ENCODE results near the gene TIFAB.

The TIFAB gene

DNA sequence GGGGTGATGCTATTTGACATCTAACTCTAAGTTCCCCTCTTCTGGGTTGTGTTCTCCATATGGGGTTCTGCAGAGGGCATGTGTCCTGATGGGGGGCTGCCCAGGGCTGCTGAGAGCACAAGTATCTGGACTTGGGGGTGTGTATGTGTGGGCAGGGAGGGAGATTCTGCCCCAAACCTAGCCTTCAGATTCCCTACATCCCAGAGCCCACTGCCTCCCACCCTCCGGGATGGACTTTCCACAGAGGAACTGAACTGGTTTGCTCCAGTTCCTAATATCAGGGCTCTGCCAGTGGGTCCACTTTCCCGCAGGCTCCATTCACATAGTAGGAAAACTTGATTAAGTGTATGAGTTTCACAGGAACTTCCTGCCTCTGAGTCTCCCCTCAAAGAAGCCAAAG, 16.4 kb upstream of the TIFAB start:
- no peak overlapping the region for H3K4me2 ChIP-seq (ENCODE audit: low read length)
- H2AFZ ChIP-seq (ENCODE audit: insufficient read depth, low read length, poor library complexity) = no peak overlapping the region
- no peak overlapping the region for H3K4me3 ChIP-seq (ENCODE audit: low read depth, low read length)
- H4K12ac ChIP-seq (ENCODE audit: low read depth, low read length) = no peak overlapping the region
- no peak overlapping the region for H2AK5ac ChIP-seq (ENCODE audit: low read length)
- H3K36me3 ChIP-seq (ENCODE audit: control insufficient read depth in 1 of 2, insufficient read depth in 2 of 2, low read length in 2 of 2) = no peaks in the 10 kb centered on the region
- WGBS (ENCODE audit: extremely low coverage, insufficient coverage, insufficient read length) = no CpG with 5 or more reads among the region's 2 CpGs
- peaks cover 18% of the 10 kb centered on the region for H3K27me3 ChIP-seq (ENCODE audit: insufficient read depth, low read length)
- H3K9me3 ChIP-seq (ENCODE audit: insufficient read depth, low read depth, low read length) = no peaks in the 10 kb centered on the region
- no peak overlapping the region for H3K9ac ChIP-seq (ENCODE audit: low read length)
- no peaks in the 10 kb centered on the region for H3K4me1 ChIP-seq (ENCODE audit: control insufficient read depth in 1 of 2, insufficient read depth in 2 of 2, low read length in 2 of 2)
- H4K8ac ChIP-seq (ENCODE audit: low read depth, low read length) = no peak overlapping the region
- no peaks in the 10 kb centered on the region for H3K79me2 ChIP-seq (ENCODE audit: control insufficient read depth, insufficient read depth, low read length, poor library complexity)
- no peak overlapping the region for H3K4ac ChIP-seq (ENCODE audit: low read depth, low read length)
- no peak overlapping the region for H3K23ac ChIP-seq (ENCODE audit: low read length)
- no peak overlapping the region for H2BK120ac ChIP-seq (ENCODE audit: insufficient read depth, low read length, poor library complexity)
- H3K14ac ChIP-seq (ENCODE audit: low read length) = no peak overlapping the region
- no peak for DNase-seq
- no peak overlapping the region for H4K91ac ChIP-seq (ENCODE audit: low read depth, low read length)
- H3K79me1 ChIP-seq (ENCODE audit: low read length) = no peaks in the 10 kb centered on the region
- no peak overlapping the region for H3K18ac ChIP-seq (ENCODE audit: low read length)
- H2BK12ac ChIP-seq (ENCODE audit: low read length) = no peak overlapping the region
- H3K27ac ChIP-seq (ENCODE audit: low read depth, low read length) = no peak overlapping the region
- H2BK5ac ChIP-seq (ENCODE audit: low read depth, low read length, poor library complexity) = no peak overlapping the region

DNA sequence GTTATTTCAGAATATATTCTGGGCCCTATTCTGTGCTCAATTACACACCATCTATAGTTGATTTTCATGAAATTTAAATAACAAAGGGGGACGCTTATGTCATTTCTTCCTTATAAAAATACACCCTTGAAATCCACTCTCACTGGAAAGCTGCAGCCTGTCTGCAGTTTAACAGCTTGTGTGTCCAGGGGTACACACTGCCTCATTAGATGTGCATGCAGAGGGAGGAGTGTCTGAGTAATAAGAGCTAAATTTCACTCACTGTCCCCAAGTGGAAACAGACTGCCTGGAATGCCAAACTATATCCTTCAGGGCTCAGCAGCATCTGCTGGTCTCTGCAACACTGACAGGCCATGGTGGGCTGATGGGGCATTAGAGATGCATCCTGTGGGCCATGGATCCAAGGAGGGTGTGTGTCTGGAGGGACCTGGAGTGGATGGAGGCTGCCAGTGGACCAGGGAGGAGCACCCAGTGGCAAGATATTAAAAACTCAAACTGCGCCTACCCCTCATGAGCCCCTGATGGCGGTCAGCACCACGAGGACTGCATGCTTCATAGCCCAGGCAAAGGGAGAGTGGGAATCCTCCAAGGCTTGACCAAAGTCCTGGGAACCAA, 15.8 kb upstream of the TIFAB start:
- Histone ChIP-seq H2AK5ac (ENCODE audit: low read length) (no peak overlapping the region), H3K9me3 (ENCODE audit: insufficient read depth, low read depth, low read length) (no peaks in the 10 kb centered on the region), H2BK120ac (ENCODE audit: insufficient read depth, low read length, poor library complexity) (no peak overlapping the region), H3K4me2 (ENCODE audit: low read length) (no peak overlapping the region), H3K79me1 (ENCODE audit: low read length) (no peaks in the 10 kb centered on the region), H2BK12ac (ENCODE audit: low read length) (no peak overlapping the region), H3K9ac (ENCODE audit: low read length) (no peak overlapping the region), H2AFZ (ENCODE audit: insufficient read depth, low read length, poor library complexity) (no peak overlapping the region), H3K36me3 (ENCODE audit: control insufficient read depth in 1 of 2, insufficient read depth in 2 of 2, low read length in 2 of 2) (no peaks in the 10 kb centered on the region), H3K4me1 (ENCODE audit: control insufficient read depth in 1 of 2, insufficient read depth in 2 of 2, low read length in 2 of 2) (no peaks in the 10 kb centered on the region), H3K27me3 (ENCODE audit: insufficient read depth, low read length) (peaks cover 18% of the 10 kb centered on the region), H2BK5ac (ENCODE audit: low read depth, low read length, poor library complexity) (no peak overlapping the region), H4K12ac (ENCODE audit: low read depth, low read length) (no peak overlapping the region), H4K8ac (ENCODE audit: low read depth, low read length) (no peak overlapping the region), H3K27ac (ENCODE audit: low read depth, low read length) (no peak overlapping the region), H3K14ac (ENCODE audit: low read length) (no peak overlapping the region), H3K23ac (ENCODE audit: low read length) (no peak overlapping the region), H3K18ac (ENCODE audit: low read length) (no peak overlapping the region), H3K4ac (ENCODE audit: low read depth, low read length) (no peak overlapping the region), H4K91ac (ENCODE audit: low read depth, low read length) (no peak overlapping the region), H3K4me3 (ENCODE audit: low read depth, low read length) (no peak overlapping the region), H3K79me2 (ENCODE audit: control insufficient read depth, insufficient read depth, low read length, poor library complexity) (no peaks in the 10 kb centered on the region)
- WGBS (ENCODE audit: extremely low coverage, insufficient coverage, insufficient read length) = no CpG with 5 or more reads among the region's 4 CpGs
- DNase-seq = no peak

DNA sequence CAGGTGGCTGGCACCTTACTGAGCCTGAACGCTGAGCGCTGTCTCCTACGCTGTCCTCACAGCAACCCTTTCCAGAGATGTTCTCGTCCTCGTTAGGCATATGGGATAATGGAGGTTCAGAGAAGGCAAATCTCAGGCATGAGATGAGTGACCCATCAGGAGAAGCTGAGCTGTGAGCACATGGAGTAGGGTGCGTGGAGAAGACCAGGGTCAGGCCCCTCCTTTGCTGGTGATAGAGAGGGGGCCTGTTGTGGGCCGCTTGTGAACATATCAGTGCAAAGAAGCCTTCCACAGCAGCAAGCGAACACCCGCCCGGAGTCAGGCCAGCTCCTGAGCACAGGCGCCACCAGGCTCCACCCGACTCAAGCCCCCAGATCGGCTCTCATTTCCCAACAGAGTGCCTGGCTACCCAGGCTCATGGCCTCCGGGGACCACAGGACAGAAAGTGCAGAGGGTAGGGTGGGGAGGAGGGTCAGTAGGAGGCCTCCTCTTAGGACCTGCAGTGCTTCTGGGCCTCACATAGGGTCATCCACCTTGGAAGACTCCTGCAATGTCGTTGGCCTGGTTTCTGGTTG, 15.0 kb upstream of the TIFAB start:
- no peaks in the 10 kb centered on the region for H3K36me3 ChIP-seq (ENCODE audit: control insufficient read depth in 1 of 2, insufficient read depth in 2 of 2, low read length in 2 of 2)
- H4K91ac ChIP-seq (ENCODE audit: low read depth, low read length) = no peak overlapping the region
- no peak overlapping the region for H3K9ac ChIP-seq (ENCODE audit: low read length)
- H4K8ac ChIP-seq (ENCODE audit: low read depth, low read length) = no peak overlapping the region
- no peak overlapping the region for H2BK120ac ChIP-seq (ENCODE audit: insufficient read depth, low read length, poor library complexity)
- H2AK5ac ChIP-seq (ENCODE audit: low read length) = no peak overlapping the region
- no peak overlapping the region for H3K4me3 ChIP-seq (ENCODE audit: low read depth, low read length)
- H3K79me1 ChIP-seq (ENCODE audit: low read length) = no peaks in the 10 kb centered on the region
- DNase-seq = no peak
- no peaks in the 10 kb centered on the region for H3K79me2 ChIP-seq (ENCODE audit: control insufficient read depth, insufficient read depth, low read length, poor library complexity)
- H3K4me2 ChIP-seq (ENCODE audit: low read length) = no peak overlapping the region
- no peak overlapping the region for H3K23ac ChIP-seq (ENCODE audit: low read length)
- no peaks in the 10 kb centered on the region for H3K4me1 ChIP-seq (ENCODE audit: control insufficient read depth in 1 of 2, insufficient read depth in 2 of 2, low read length in 2 of 2)
- no CpG with 5 or more reads among the region's 15 CpGs for WGBS (ENCODE audit: extremely low coverage, insufficient coverage, insufficient read length)
- no peak overlapping the region for H4K12ac ChIP-seq (ENCODE audit: low read depth, low read length)
- no peak overlapping the region for H2BK5ac ChIP-seq (ENCODE audit: low read depth, low read length, poor library complexity)
- peaks cover 18% of the 10 kb centered on the region for H3K27me3 ChIP-seq (ENCODE audit: insufficient read depth, low read length)
- no peak overlapping the region for H3K27ac ChIP-seq (ENCODE audit: low read depth, low read length)
- no peak overlapping the region for H3K14ac ChIP-seq (ENCODE audit: low read length)
- no peak overlapping the region for H2BK12ac ChIP-seq (ENCODE audit: low read length)
- H3K9me3 ChIP-seq (ENCODE audit: insufficient read depth, low read depth, low read length) = no peaks in the 10 kb centered on the region
- no peak overlapping the region for H3K18ac ChIP-seq (ENCODE audit: low read length)
- H3K4ac ChIP-seq (ENCODE audit: low read depth, low read length) = no peak overlapping the region
- no peak overlapping the region for H2AFZ ChIP-seq (ENCODE audit: insufficient read depth, low read length, poor library complexity)

DNA sequence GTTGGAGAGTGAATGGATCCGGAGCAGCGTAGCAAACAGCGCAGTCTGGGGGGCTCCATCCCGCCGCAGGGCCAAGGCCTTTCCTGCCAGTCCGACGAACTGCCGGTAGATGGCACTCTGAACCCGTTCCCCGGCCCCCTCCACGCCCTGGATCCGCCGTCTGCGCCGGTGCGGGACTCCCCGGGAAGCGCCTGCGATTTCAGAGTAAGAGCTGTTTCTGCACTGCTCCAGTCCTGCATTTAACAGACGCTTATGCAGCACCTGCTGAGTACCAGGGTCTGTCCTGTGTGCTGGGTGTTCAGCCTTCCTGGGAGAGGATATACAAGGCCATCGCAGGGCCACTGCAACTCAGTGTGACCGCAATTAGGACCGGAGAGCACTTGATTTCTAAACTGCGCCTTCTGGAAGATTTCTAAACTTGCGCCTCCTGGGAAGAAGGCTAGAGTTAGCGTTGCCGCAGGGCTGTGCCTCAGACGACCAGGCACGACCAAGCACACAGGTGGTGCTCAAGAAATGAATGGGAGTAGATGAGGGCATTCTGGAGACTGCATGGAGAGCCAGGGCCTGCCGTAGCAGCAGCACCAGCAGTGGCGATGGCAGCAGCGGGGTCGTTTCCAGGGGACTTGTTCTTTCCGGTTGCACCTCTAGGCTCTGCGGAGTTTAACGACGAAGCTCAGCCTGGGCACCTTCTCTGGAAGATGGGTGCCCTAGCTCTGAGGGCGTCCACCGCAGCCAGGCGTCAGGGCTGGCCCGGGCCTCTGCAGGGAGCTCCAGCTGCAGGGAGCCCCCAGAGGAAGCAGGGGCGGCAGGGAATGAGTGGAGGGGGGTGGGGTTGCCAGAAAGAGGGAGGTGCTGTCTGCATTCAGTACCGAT, 14.3 kb upstream of the TIFAB start:
- no peak overlapping the region for H2AK5ac ChIP-seq (ENCODE audit: low read length)
- no peak overlapping the region for H3K4me2 ChIP-seq (ENCODE audit: low read length)
- no peak overlapping the region for H3K14ac ChIP-seq (ENCODE audit: low read length)
- no peak overlapping the region for H3K4me3 ChIP-seq (ENCODE audit: low read depth, low read length)
- H4K8ac ChIP-seq (ENCODE audit: low read depth, low read length) = no peak overlapping the region
- H3K9me3 ChIP-seq (ENCODE audit: insufficient read depth, low read depth, low read length) = peaks cover 2% of the 10 kb centered on the region
- no peak overlapping the region for H2BK120ac ChIP-seq (ENCODE audit: insufficient read depth, low read length, poor library complexity)
- no peak overlapping the region for H2AFZ ChIP-seq (ENCODE audit: insufficient read depth, low read length, poor library complexity)
- no peak overlapping the region for H2BK12ac ChIP-seq (ENCODE audit: low read length)
- H3K23ac ChIP-seq (ENCODE audit: low read length) = no peak overlapping the region
- no peak overlapping the region for H3K9ac ChIP-seq (ENCODE audit: low read length)
- DNase-seq = peak; percentile 45 to 67
- no peaks in the 10 kb centered on the region for H3K79me1 ChIP-seq (ENCODE audit: low read length)
- no peak overlapping the region for H3K4ac ChIP-seq (ENCODE audit: low read depth, low read length)
- H4K12ac ChIP-seq (ENCODE audit: low read depth, low read length) = no peak overlapping the region
- H2BK5ac ChIP-seq (ENCODE audit: low read depth, low read length, poor library complexity) = no peak overlapping the region
- no peak overlapping the region for H4K91ac ChIP-seq (ENCODE audit: low read depth, low read length)
- H3K79me2 ChIP-seq (ENCODE audit: control insufficient read depth, insufficient read depth, low read length, poor library complexity) = no peaks in the 10 kb centered on the region
- peaks cover 18% of the 10 kb centered on the region for H3K27me3 ChIP-seq (ENCODE audit: insufficient read depth, low read length)
- no peak overlapping the region for H3K18ac ChIP-seq (ENCODE audit: low read length)
- WGBS (ENCODE audit: extremely low coverage, insufficient coverage, insufficient read length) = no CpG with 5 or more reads among the region's 43 CpGs
- H3K27ac ChIP-seq (ENCODE audit: low read depth, low read length) = no peak overlapping the region
- H3K4me1 ChIP-seq (ENCODE audit: control insufficient read depth in 1 of 2, insufficient read depth in 2 of 2, low read length in 2 of 2) = no peaks in the 10 kb centered on the region
- no peaks in the 10 kb centered on the region for H3K36me3 ChIP-seq (ENCODE audit: control insufficient read depth in 1 of 2, insufficient read depth in 2 of 2, low read length in 2 of 2)
